IMR-90 (cell line): ENCODE data around the gene NMB. TPM values are rescaled to one million over a fixed set of nuclear protein-coding genes. Genes with fewer than 3 reads are reported as not detected.
A peak's percentile ranks its signal among the peaks of the same experiment; 100 is the strongest.

Experiments used
- ATAC-seq: fragments of 200-7000 bp; cut with Tn5 transposase; 2 replicates; pipeline ENCODE4 v1.9.1; 2020; ENCODE audit warnings: low read depth, mild to moderate bottlenecking, moderate library complexity
- BruUV-seq: library from RNA; stranded (reverse); fragments of 400-500 nt; replicated peaks from 2 replicates; lab custom pipeline; 2021; lab: Mats Ljungman, UMichigan
- CTCF ChIA-PET: fragments of 300-600 bp; formaldehyde crosslinking; extraction: SDS; loops from one replicate; lab custom pipeline; 2021; ENCODE audit warnings: antibody characterized with exemption; lab: Yijun Ruan, JAX
- POLR2A ChIA-PET: fragments of 300-600 bp; sonication (Branson Sonifier 250); formaldehyde crosslinking; loops from one replicate; lab custom pipeline; 2022; ENCODE audit warnings: antibody characterized with exemption; ENCODE audit not compliant: unreplicated experiment; lab: Charles Lee
- DNase-seq: peaks from one replicate; pipeline ENCODE4 v3.0.0; 2013
- H2AFZ ChIP-seq: replicated peaks from 2 replicates; pipeline ENCODE3; 2013; ENCODE audit warnings: low read length, mild to moderate bottlenecking; ENCODE audit not compliant: poor library complexity
- H2AK5ac ChIP-seq: 2 replicates; pipeline ENCODE4 v1.6.1; 2013; ENCODE audit warnings: low read depth, low read length, inconsistent platforms
- H2AK9ac ChIP-seq: replicated peaks from 2 replicates; pipeline ENCODE3; 2013; ENCODE audit warnings: mild to moderate bottlenecking, low read depth, low read length, moderate library complexity; ENCODE audit not compliant: poor library complexity
- H2BK120ac ChIP-seq: 2 replicates; pipeline ENCODE4 v1.6.1; 2013; ENCODE audit warnings: low read depth, low read length, inconsistent platforms
- H2BK15ac ChIP-seq: 3 replicates; pipeline ENCODE4 v1.6.1; 2013; ENCODE audit warnings: low read depth, low read length, inconsistent platforms
- H2BK20ac ChIP-seq: 2 replicates; pipeline ENCODE4 v1.6.1; 2013; ENCODE audit warnings: low read depth, mild to moderate bottlenecking, inconsistent platforms, low read length, moderate library complexity
- H2BK5ac ChIP-seq: 2 replicates; pipeline ENCODE4 v1.6.1; 2013; ENCODE audit warnings: mild to moderate bottlenecking, low read depth, low read length, inconsistent platforms; ENCODE audit not compliant: poor library complexity, severe bottlenecking
- H3K14ac ChIP-seq: replicated peaks from 2 replicates; pipeline ENCODE4 v1.6.1; 2013; ENCODE audit warnings: low read depth, low read length, inconsistent platforms
- H3K18ac ChIP-seq: 2 replicates; pipeline ENCODE4 v1.6.1; 2013; ENCODE audit warnings: low read depth, low read length, control low read depth
- H3K23ac ChIP-seq: 2 replicates; pipeline ENCODE4 v1.6.1; 2013; ENCODE audit warnings: low read depth, low read length, inconsistent platforms
- H3K27ac ChIP-seq: 2 replicates; pipeline ENCODE4 v1.5.1; 2013; ENCODE audit warnings: mild to moderate bottlenecking, control low read depth, low read length; ENCODE audit not compliant: insufficient read depth
- H3K27me3 ChIP-seq: 2 replicates; pipeline ENCODE4 v1.6.1; 2013; ENCODE audit warnings: low read length; ENCODE audit not compliant: control insufficient read depth, insufficient read depth
- H3K36me3 ChIP-seq: 2 replicates; pipeline ENCODE4 v1.6.1; 2013; ENCODE audit warnings: low read length, mixed read lengths; ENCODE audit not compliant: control insufficient read depth, insufficient read depth
- H3K4ac ChIP-seq: 2 replicates; pipeline ENCODE4 v1.6.1; 2013; ENCODE audit warnings: low read depth, low read length, inconsistent platforms
- H3K4me1 ChIP-seq: 2 replicates; pipeline ENCODE4 v1.6.1; 2013; ENCODE audit warnings: low read length, mixed read lengths; ENCODE audit not compliant: control insufficient read depth, insufficient read depth
- H3K4me2 ChIP-seq: 2 replicates; pipeline ENCODE4 v1.6.1; 2013; ENCODE audit warnings: low read depth, mild to moderate bottlenecking, control low read depth, low read length, moderate library complexity
- H3K4me3 ChIP-seq: 2 replicates; pipeline ENCODE4 v1.5.1; 2013; ENCODE audit warnings: low read depth, mild to moderate bottlenecking, control low read depth, low read length, moderate library complexity; ENCODE audit not compliant: insufficient read depth
- H3K56ac ChIP-seq: 2 replicates; pipeline ENCODE4 v1.6.1; 2013; ENCODE audit warnings: low read length, inconsistent platforms; ENCODE audit not compliant: insufficient read depth; ENCODE audit errors: extremely low read depth
- H3K79me1 ChIP-seq, 2 experiments: 2 replicates each; pipeline ENCODE4 v1.6.1; 2013; ENCODE audit warnings: low read length in 2 of 2, inconsistent platforms in 1 of 2, low read depth in 1 of 2
- H3K9ac ChIP-seq: 2 replicates; pipeline ENCODE4 v1.6.1; 2013; ENCODE audit warnings: low read depth, low read length, control low read depth
- H3K9me1 ChIP-seq: 2 replicates; pipeline ENCODE4 v1.6.1; 2013; ENCODE audit warnings: low read length, inconsistent platforms; ENCODE audit not compliant: insufficient read depth
- H3K9me3 ChIP-seq: 2 replicates; pipeline ENCODE4 v1.6.1; 2013; ENCODE audit warnings: low read length; ENCODE audit not compliant: control insufficient read depth, insufficient read depth
- H4K20me1 ChIP-seq: 2 replicates; pipeline ENCODE4 v1.6.1; 2013; ENCODE audit warnings: low read length, inconsistent platforms; ENCODE audit not compliant: insufficient read depth
- H4K5ac ChIP-seq: 2 replicates; pipeline ENCODE4 v1.6.1; 2013; ENCODE audit warnings: mild to moderate bottlenecking, low read depth, low read length, control low read depth
- H4K8ac ChIP-seq, 2 experiments: 2 replicates each; pipeline ENCODE4 v1.6.1; 2013; ENCODE audit warnings: low read depth in 2 of 2, low read length in 2 of 2, control low read depth in 1 of 2, inconsistent platforms in 1 of 2
- H4K91ac ChIP-seq: 2 replicates; pipeline ENCODE4 v1.6.1; 2013; ENCODE audit warnings: low read depth, low read length, inconsistent platforms; ENCODE audit not compliant: insufficient read depth
- BHLHE40 ChIP-seq: fragments of 150-350 bp; IDR thresholded peaks from 2 replicates; pipeline ENCODE4 v1.6.1; 2016; ENCODE audit warnings: mild to moderate bottlenecking, low read depth, low read length
- CEBPB ChIP-seq: IDR thresholded peaks from 2 replicates; pipeline ENCODE4 v1.6.1; 2012; ENCODE audit warnings: low read depth, low read length, improper control_type of control experiment
- CHD1 ChIP-seq: IDR thresholded peaks from 2 replicates; pipeline ENCODE4 v1.6.1; 2012; ENCODE audit warnings: low read depth, low read length, improper control_type of control experiment
- CTCF ChIP-seq: conservative IDR thresholded peaks from 2 replicates; pipeline ENCODE4 v1.5.1; 2012; ENCODE audit warnings: mild to moderate bottlenecking, low read depth, low read length, improper control_type of control experiment
- FOS ChIP-seq: fragments of 150-350 bp; IDR thresholded peaks from 2 replicates; pipeline ENCODE4 v1.6.1; 2016; ENCODE audit warnings: low read depth, low read length
- MAFK ChIP-seq: IDR thresholded peaks from 2 replicates; pipeline ENCODE4 v1.6.1; 2012; ENCODE audit warnings: low read depth, low read length, improper control_type of control experiment
- MAZ ChIP-seq: IDR thresholded peaks from 2 replicates; pipeline ENCODE4 v1.6.1; 2012; ENCODE audit warnings: low read depth, mild to moderate bottlenecking, low read length, improper control_type of control experiment, moderate library complexity, borderline replicate concordance
- MXI1 ChIP-seq: IDR thresholded peaks from 2 replicates; pipeline ENCODE4 v1.6.1; 2012; ENCODE audit warnings: low read depth, mild to moderate bottlenecking, low read length, moderate library complexity, borderline replicate concordance
- NFE2L2 ChIP-seq: fragments of 150-350 bp; IDR thresholded peaks from 2 replicates; pipeline ENCODE4 v1.6.1; 2016; ENCODE audit warnings: low read depth, mild to moderate bottlenecking, low read length
- POLR2A ChIP-seq: IDR thresholded peaks from 2 replicates; pipeline ENCODE4 v1.6.1; 2012; ENCODE audit warnings: mild to moderate bottlenecking, low read depth, low read length
- RAD21 ChIP-seq: IDR thresholded peaks from 2 replicates; pipeline ENCODE4 v1.6.1; 2012; ENCODE audit warnings: low read length, improper control_type of control experiment
- RCOR1 ChIP-seq: IDR thresholded peaks from 2 replicates; pipeline ENCODE4 v1.6.1; 2012; ENCODE audit warnings: mild to moderate bottlenecking, low read length, improper control_type of control experiment; ENCODE audit not compliant: insufficient replicate concordance
- RFX5 ChIP-seq: IDR thresholded peaks from 2 replicates; pipeline ENCODE4 v1.8.0; 2012; ENCODE audit warnings: low read depth, mild to moderate bottlenecking, low read length, moderate library complexity
- SMC3 ChIP-seq: fragments of 150-350 bp; IDR thresholded peaks from 2 replicates; pipeline ENCODE4 v1.6.1; 2016; ENCODE audit warnings: low read depth, mild to moderate bottlenecking, antibody characterized with exemption, low read length, moderate library complexity
- WGBS, 2 experiments: methylation state at CpG; one replicate each; pipeline versions ENCODE4 v1.1.5 to v1.1.7; 2013; ENCODE audit warnings: missing lambda C conversion rate in 2 of 2; ENCODE audit not compliant: insufficient read length in 1 of 2; ENCODE audit errors: extremely low coverage in 2 of 2; 5-methylcytosine and 5-hydroxymethylcytosine counted together
- dilution Hi-C: fragments of 300-500 bp; cut with HindIII; formaldehyde crosslinking; loops from one replicate; pipeline ENCODE4 v1.14.3; 2018; ENCODE audit warnings: low sequenced_read_pairs; ENCODE audit not compliant: unreplicated experiment
- in situ Hi-C: fragments of 300-500 bp; cut with MboI; formaldehyde crosslinking; loops from 3 replicates; pipeline ENCODE4 v1.14.3; 2019; ENCODE audit warnings: low sequenced_read_pairs, inconsistent platforms, mixed read lengths
- intact Hi-C: fragments of 100-400 bp; cut with micrococcal nuclease; formaldehyde crosslinking; loops from 2 replicates; pipeline ENCODE4 v1.10.0; 2022
- polyA plus RNA-seq, 3 experiments: library from polyadenylated mRNA; depleted of rRNA; stranded (reverse); fragments of >200 nt; gene quantifications; 2 replicates each; pipeline ENCODE4 v1.2.3, GENCODE V29; 2012; ENCODE audit warnings: low replicate concordance in 1 of 3
- total RNA-seq: library from RNA; depleted of rRNA; stranded (reverse); fragments of >200 nt; gene quantifications from 2 replicates; pipeline ENCODE4 v1.2.3, GENCODE V29; 2012
- TF ChIP-seq, protein P1 (sequence below): fragments of 150-350 bp; IDR thresholded peaks from 2 replicates; pipeline ENCODE4 v1.6.1; 2016; ENCODE audit warnings: low read depth, mild to moderate bottlenecking, low read length, moderate library complexity, borderline replicate concordance
- TF ChIP-seq, protein P2 (sequence below): fragments of 150-350 bp; IDR thresholded peaks from 2 replicates; pipeline ENCODE4 v1.6.1; 2017; ENCODE audit warnings: mild to moderate bottlenecking, antibody characterized with exemption, low read length, low read depth

Gene NMB
- total and polyA plus RNA-seq, 2 of the 4 experiments (the other 2 are of a cell fraction) = 1.3 to 3.8 TPM

GRCh38 chr15:84611631-84612030 is 46.4 kb downstream of the NMB start:
- Histone ChIP-seq H3K27ac (no peak overlapping the region), H3K18ac (no peak overlapping the region), H2BK5ac (no peak overlapping the region), H4K5ac (no peak overlapping the region), H3K14ac (no peak overlapping the region), H4K91ac (no peak overlapping the region), H3K9me3 (no peaks in the 10 kb centered on the region), H3K9me1 (no peaks in the 10 kb centered on the region), H3K56ac (no peak overlapping the region), H3K4me2 (no peak overlapping the region), H3K79me1 (peaks cover 11 to 47% of the 10 kb centered on the region in 2 experiments), H2AK5ac (no peak overlapping the region), H2AFZ (no peak overlapping the region), H3K27me3 (no peaks in the 10 kb centered on the region), H2BK15ac (no peak overlapping the region), H2AK9ac (no peak overlapping the region), H3K36me3 (peaks cover 18% of the 10 kb centered on the region), H4K8ac (no peak overlapping the region), H3K4me3 (no peak overlapping the region), H3K9ac (no peak overlapping the region), H2BK120ac (no peak overlapping the region), H3K23ac (no peak overlapping the region), H3K4ac (no peak overlapping the region), H3K4me1 (no peaks in the 10 kb centered on the region), H2BK20ac (no peak overlapping the region), H4K20me1 (peaks cover 8% of the 10 kb centered on the region; the same call in 1 of the 2 replicates)
- ChIA-PET POLR2A (no interaction called here), CTCF (no interaction called here)
- dilution Hi-C loops = no loop called here
- peak; percentile 59; the same call in 1 of the 2 replicates for ATAC-seq
- TF ChIP-seq RAD21 (no peak), BHLHE40 (no peak), NFE2L2 (no peak), MAZ (no peak), RCOR1 (no peak), POLR2A (no peak), MAFK (no peak), FOS (no peak), RFX5 (no peak), SMC3 (no peak), MXI1 (no peak), CHD1 (no peak), CTCF (no peak), CEBPB (no peak)
- TF ChIP-seq, protein P1, sequence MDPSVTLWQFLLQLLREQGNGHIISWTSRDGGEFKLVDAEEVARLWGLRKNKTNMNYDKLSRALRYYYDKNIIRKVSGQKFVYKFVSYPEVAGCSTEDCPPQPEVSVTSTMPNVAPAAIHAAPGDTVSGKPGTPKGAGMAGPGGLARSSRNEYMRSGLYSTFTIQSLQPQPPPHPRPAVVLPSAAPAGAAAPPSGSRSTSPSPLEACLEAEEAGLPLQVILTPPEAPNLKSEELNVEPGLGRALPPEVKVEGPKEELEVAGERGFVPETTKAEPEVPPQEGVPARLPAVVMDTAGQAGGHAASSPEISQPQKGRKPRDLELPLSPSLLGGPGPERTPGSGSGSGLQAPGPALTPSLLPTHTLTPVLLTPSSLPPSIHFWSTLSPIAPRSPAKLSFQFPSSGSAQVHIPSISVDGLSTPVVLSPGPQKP = no peak
- TF ChIP-seq, protein P2, sequence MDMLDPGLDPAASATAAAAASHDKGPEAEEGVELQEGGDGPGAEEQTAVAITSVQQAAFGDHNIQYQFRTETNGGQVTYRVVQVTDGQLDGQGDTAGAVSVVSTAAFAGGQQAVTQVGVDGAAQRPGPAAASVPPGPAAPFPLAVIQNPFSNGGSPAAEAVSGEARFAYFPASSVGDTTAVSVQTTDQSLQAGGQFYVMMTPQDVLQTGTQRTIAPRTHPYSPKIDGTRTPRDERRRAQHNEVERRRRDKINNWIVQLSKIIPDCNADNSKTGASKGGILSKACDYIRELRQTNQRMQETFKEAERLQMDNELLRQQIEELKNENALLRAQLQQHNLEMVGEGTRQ = no peak
- in situ Hi-C loops = no loop called here
- WGBS, 2 experiments = 100% methylated on average over 1 of the region's 7 CpGs; no CpG with 5 or more reads in 1 of the 2 experiments
- intact Hi-C loops = no loop called here
- BruUV-seq = no TSS peak
- DNase-seq = peak; percentile 52
